Left kidney (tissue), 2 donors: ENCODE data around the gene TRMT44. TPM values are rescaled to one million over a fixed set of nuclear protein-coding genes. Genes with fewer than 3 reads are reported as not detected.

Experiments
- DNase-seq: peaks from one replicate; pipeline ENCODE4 v3.0.0-alpha.2; 2013
- polyA plus RNA-seq: library from polyadenylated mRNA; unstranded; fragments of 120-200 nt; gene quantifications from one replicate; pipeline ENCODE4 v1.2.1, GENCODE V29; 2013; ENCODE audit not compliant: insufficient read length

The TRMT44 gene
- polyA plus RNA-seq, 1 donor = 20.5 TPM

- no peak for DNase-seq
Observed at GRCh38 chr4:8492174-8492573, 51.6 kb downstream of the TRMT44 start.

GRCh38 chr4:8493484-8493883 is 52.9 kb downstream of the TRMT44 start:
- no peak for DNase-seq

- DNase-seq = no peak
Observed at GRCh38 chr4:8494218-8494617, 53.6 kb downstream of the TRMT44 start.

- DNase-seq = no peak
Observed at GRCh38 chr4:8494983-8495548, 54.5 kb downstream of the TRMT44 start.

GRCh38 chr4:8495803-8496202 is 55.2 kb downstream of the TRMT44 start:
- no peak for DNase-seq

- DNase-seq = no peak
Observed at GRCh38 chr4:8497762-8498161, 57.2 kb downstream of the TRMT44 start.

GRCh38 chr4:8500966-8501365 is 60.4 kb downstream of the TRMT44 start:
- no peak for DNase-seq

GRCh38 chr4:8501781-8502180 is 61.2 kb downstream of the TRMT44 start:
- no peak for DNase-seq

GRCh38 chr4:8502371-8502770 is 61.8 kb downstream of the TRMT44 start:
- DNase-seq = no peak

GRCh38 chr4:8502836-8503585 is 62.4 kb downstream of the TRMT44 start:
- DNase-seq = peak; percentile 27

- no peak for DNase-seq
Observed at GRCh38 chr4:8503801-8504200, 63.2 kb downstream of the TRMT44 start.

- no peak for DNase-seq
Observed at GRCh38 chr4:8504279-8505007, 63.9 kb downstream of the TRMT44 start.

GRCh38 chr4:8505229-8505628 is 64.7 kb downstream of the TRMT44 start:
- no peak for DNase-seq

GRCh38 chr4:8506006-8506372 is 65.4 kb downstream of the TRMT44 start:
- DNase-seq = no peak

GRCh38 chr4:8506373-8507195 is 66.0 kb downstream of the TRMT44 start:
- no peak for DNase-seq

GRCh38 chr4:8507196-8507570 is 66.6 kb downstream of the TRMT44 start:
- DNase-seq = no peak

- no peak for DNase-seq
Observed at GRCh38 chr4:8507624-8508023, 67.0 kb downstream of the TRMT44 start.

- no peak for DNase-seq
Observed at GRCh38 chr4:8508266-8508665, 67.7 kb downstream of the TRMT44 start.

GRCh38 chr4:8508740-8509139 is 68.2 kb downstream of the TRMT44 start:
- no peak for DNase-seq

- DNase-seq = no peak
Observed at GRCh38 chr4:8509311-8509950, 68.9 kb downstream of the TRMT44 start.

GRCh38 chr4:8510191-8510590 is 69.6 kb downstream of the TRMT44 start:
- DNase-seq = no peak
